ENCODE data around the gene TSPAN4.

TSPAN4 gene

GRCh38 chr11:804599-804964, 38.1 kb upstream of the TSPAN4 start:
- TF ChIP-seq CTCF (IDR thresholded peaks at IDR 0.05; ENCODE audit: low read depth, low read length): no peak
- H3K4me3 ChIP-seq (replicated peaks in 1 of 2; ENCODE audit: low read depth in 2 of 2, low read length in 2 of 2): peak overlapping the region; percentile 56 to 57
- DNase-seq (ENCODE audit: low read depth in 2 of 2): no peak

GRCh38 chr11:808427-809286, 34.0 kb upstream of the TSPAN4 start:
- H3K4me3 ChIP-seq (replicated peaks in 1 of 2; ENCODE audit: low read depth in 2 of 2, low read length in 2 of 2): peak overlapping the region; percentile 95 to 96
- no peak for TF ChIP-seq CTCF (IDR thresholded peaks at IDR 0.05; ENCODE audit: low read depth, low read length)

GRCh38 chr11:809287-810039, 33.2 kb upstream of the TSPAN4 start, which contains the start of gene RPLP2:
Gene RPLP2 (plus strand): TSS chr11:809967. CDS start chr11:810235, 268 bp downstream.
- peak within 1 kb of the TSS; percentile 95 to 96 for H3K4me3 ChIP-seq (replicated peaks in 1 of 2; ENCODE audit: low read depth in 2 of 2, low read length in 2 of 2)
- no peak for TF ChIP-seq CTCF (IDR thresholded peaks at IDR 0.05; ENCODE audit: low read depth, low read length)
- DNase-seq (ENCODE audit: low read depth in 2 of 2): peak; percentile 98

More at GRCh38 chr11:808427-809286, 34.0 kb upstream of the TSPAN4 start:
- DNase-seq (ENCODE audit: low read depth in 2 of 2): no peak

GRCh38 chr11:810040-810567, 32.5 kb upstream of the TSPAN4 start:
- TF ChIP-seq CTCF (IDR thresholded peaks at IDR 0.05; ENCODE audit: low read depth, low read length): no peak
- H3K4me3 ChIP-seq (replicated peaks in 1 of 2; ENCODE audit: low read depth in 2 of 2, low read length in 2 of 2): peak overlapping the region; percentile 95 to 96

GRCh38 chr11:811446-812245, 31.0 kb upstream of the TSPAN4 start:
- no peak for TF ChIP-seq CTCF (IDR thresholded peaks at IDR 0.05; ENCODE audit: low read depth, low read length)
- peak overlapping the region in 1 of 2 donors; percentile 96 for H3K4me3 ChIP-seq (replicated peaks in 1 of 2; ENCODE audit: low read depth in 2 of 2, low read length in 2 of 2)
- DNase-seq (ENCODE audit: low read depth in 2 of 2): peak in 1 of 2 donors; percentile 46

More at GRCh38 chr11:810040-810567, 32.5 kb upstream of the TSPAN4 start:
- no peak for DNase-seq (ENCODE audit: low read depth in 2 of 2)

GRCh38 chr11:812390-812789, 30.3 kb upstream of the TSPAN4 start:
- H3K4me3 ChIP-seq (replicated peaks in 1 of 2; ENCODE audit: low read depth in 2 of 2, low read length in 2 of 2): no peak overlapping the region
- no peak for TF ChIP-seq CTCF (IDR thresholded peaks at IDR 0.05; ENCODE audit: low read depth, low read length)
- DNase-seq (ENCODE audit: low read depth in 2 of 2): no peak
